Stomach (tissue), 4 donors: ENCODE results near the gene IRF4.

ENCODE experiments used
- CTCF ChIP-seq, 7 experiments: fragments of 450-650 bp in 4 of 7; fragments of 200-600 bp in 3 of 7; sonication (generic) in 3 of 7; IDR thresholded peaks; one replicate each; pipeline ENCODE4 v1.5.1; 2016 to 2019; ENCODE audit warnings: antibody characterized with exemption in 7 of 7, control low read depth in 2 of 7, mild to moderate bottlenecking in 1 of 7
- POLR2A ChIP-seq, 4 donors: fragments of 450-650 bp; IDR thresholded peaks; one replicate each; pipeline ENCODE4 v1.6.1; 2016; ENCODE audit warnings: antibody characterized with exemption in 4 of 4, control low read depth in 2 of 4, mild to moderate bottlenecking in 1 of 4, moderate library complexity in 1 of 4
- POLR2AphosphoS5 ChIP-seq, 3 donors: sonication (generic); formaldehyde crosslinking; IDR thresholded peaks; one replicate each; pipeline ENCODE4 v1.6.1; 2016; ENCODE audit warnings: antibody characterized with exemption in 3 of 3

GRCh38 chr6:369559-370431, 21.8 kb upstream of the IRF4 start:
- TF ChIP-seq CTCF (IDR thresholded peaks at IDR 0.05), result no peak
- no peak for TF ChIP-seq POLR2A (IDR thresholded peaks at IDR 0.05)
- TF ChIP-seq POLR2AphosphoS5 (IDR thresholded peaks at IDR 0.05), result no peak
